ENCODE measurements around the gene SPAG9.
A peak's percentile ranks its signal among the peaks of the same experiment; 100 is the strongest.
"Not testable (repeated sequence)": the region's sequence is repeated elsewhere in the genome, so short reads cannot be mapped to it uniquely, and the experiment has no call there.

SPAG9 gene

GRCh38 chr17:51124640-51125503 is 4.2 kb upstream of the SPAG9 start:
- Mint-ChIP-seq H3K36me3 (ENCODE audit: low read depth) (no peaks in the 10 kb centered on the region), H3K4me1 (peaks cover 18% of the 10 kb centered on the region), H3K9me3 (no peaks in the 10 kb centered on the region), H3K4me3 (no peak overlapping the region), H3K27me3 (ENCODE audit: low read depth) (peaks cover 4% of the 10 kb centered on the region), H3K27ac (peak overlapping the region in 2 of 3 experiments; percentile 76 to 91)
- TF ChIP-seq, protein P1, sequence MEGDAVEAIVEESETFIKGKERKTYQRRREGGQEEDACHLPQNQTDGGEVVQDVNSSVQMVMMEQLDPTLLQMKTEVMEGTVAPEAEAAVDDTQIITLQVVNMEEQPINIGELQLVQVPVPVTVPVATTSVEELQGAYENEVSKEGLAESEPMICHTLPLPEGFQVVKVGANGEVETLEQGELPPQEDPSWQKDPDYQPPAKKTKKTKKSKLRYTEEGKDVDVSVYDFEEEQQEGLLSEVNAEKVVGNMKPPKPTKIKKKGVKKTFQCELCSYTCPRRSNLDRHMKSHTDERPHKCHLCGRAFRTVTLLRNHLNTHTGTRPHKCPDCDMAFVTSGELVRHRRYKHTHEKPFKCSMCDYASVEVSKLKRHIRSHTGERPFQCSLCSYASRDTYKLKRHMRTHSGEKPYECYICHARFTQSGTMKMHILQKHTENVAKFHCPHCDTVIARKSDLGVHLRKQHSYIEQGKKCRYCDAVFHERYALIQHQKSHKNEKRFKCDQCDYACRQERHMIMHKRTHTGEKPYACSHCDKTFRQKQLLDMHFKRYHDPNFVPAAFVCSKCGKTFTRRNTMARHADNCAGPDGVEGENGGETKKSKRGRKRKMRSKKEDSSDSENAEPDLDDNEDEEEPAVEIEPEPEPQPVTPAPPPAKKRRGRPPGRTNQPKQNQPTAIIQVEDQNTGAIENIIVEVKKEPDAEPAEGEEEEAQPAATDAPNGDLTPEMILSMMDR (IDR thresholded peaks at IDR 0.05; ENCODE audit: unreplicated experiment in 3 of 3), result no peak

DNA sequence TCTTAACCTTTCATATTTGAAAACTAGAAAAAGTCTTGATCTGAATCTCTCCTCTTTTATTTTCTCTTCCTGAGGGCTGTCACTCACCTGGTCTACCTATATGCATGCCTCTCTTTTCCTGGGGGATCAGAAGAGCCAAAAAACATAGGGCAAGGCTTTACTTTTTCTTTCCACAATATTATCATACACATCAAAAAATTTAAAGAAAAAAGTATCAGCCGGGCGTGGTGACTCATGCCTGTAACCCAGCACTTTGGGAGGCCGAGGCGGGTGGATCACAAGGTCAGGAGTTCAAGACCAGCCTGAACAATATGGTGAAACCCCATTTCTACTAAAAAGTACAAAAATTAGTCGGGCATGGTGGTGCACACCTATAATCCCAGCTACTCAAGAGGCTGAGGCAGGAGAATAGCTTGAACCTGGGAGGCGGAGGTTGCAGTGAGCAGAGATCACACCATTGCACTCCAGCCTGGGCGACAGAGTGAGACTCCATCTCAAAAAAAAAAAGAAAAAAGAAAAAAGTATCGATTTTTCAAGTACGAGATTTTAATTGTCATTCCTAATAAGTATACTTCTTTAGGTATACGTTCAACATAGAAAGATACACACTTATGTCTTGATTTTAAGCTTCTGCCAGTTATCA is 1.9 kb upstream of the SPAG9 start:
- Mint-ChIP-seq H3K4me3 (peak overlapping the region; percentile 89 to 95 (median 94)), H3K4me1 (peaks cover 37% of the 10 kb centered on the region), H3K27ac (peak overlapping the region; percentile 99 to 100 (median 100))
- H3K9me3 Mint-ChIP-seq; H3K36me3 Mint-ChIP-seq (ENCODE audit: low read depth); H3K27me3 Mint-ChIP-seq (ENCODE audit: low read depth): not testable (repeated sequence)

GRCh38 chr17:51121620-51122472 is 1.2 kb upstream of the SPAG9 start:
- peak overlapping the region; percentile 89 to 95 (median 94) for H3K4me3 Mint-ChIP-seq
- no peaks in the 10 kb centered on the region for H3K9me3 Mint-ChIP-seq
- peak overlapping the region; percentile 99 to 100 (median 100) for H3K27ac Mint-ChIP-seq
- no peaks in the 10 kb centered on the region for H3K36me3 Mint-ChIP-seq (ENCODE audit: low read depth)
- peaks cover 38% of the 10 kb centered on the region for H3K4me1 Mint-ChIP-seq
- TF ChIP-seq, protein P1 (IDR thresholded peaks at IDR 0.05; ENCODE audit: unreplicated experiment in 3 of 3), result no peak
- H3K27me3 Mint-ChIP-seq (ENCODE audit: low read depth), result no peaks in the 10 kb centered on the region

DNA sequence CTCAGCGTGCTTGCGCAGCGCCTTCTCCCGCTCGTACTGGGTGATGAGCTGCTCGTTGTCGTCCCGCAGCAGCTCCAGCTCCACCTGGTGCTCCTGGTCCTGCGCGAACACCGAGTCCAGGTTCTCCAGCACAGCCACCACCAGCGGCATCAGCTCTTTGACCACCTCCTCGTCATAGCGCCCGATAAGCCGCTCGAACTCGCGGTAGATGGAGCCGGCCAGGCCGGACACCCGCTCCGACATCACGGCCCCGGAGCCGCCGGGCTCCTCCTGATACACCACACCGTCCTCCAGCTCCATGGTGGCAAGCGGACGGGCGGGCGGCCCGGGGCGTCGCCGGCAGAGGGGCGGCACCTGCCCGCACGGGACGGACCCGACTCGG is 320 bp downstream of the SPAG9 start:
- Mint-ChIP-seq H3K4me3 (peak overlapping the region; percentile 90 to 98 (median 94)), H3K27ac (peak overlapping the region; percentile 85 to 99 (median 96)), H3K9me3 (no peaks in the 10 kb centered on the region), H3K36me3 (ENCODE audit: low read depth) (no peaks in the 10 kb centered on the region), H3K27me3 (ENCODE audit: low read depth) (no peaks in the 10 kb centered on the region), H3K4me1 (peaks cover 41% of the 10 kb centered on the region)
- TF ChIP-seq, protein P1 (IDR thresholded peaks at IDR 0.05; ENCODE audit: unreplicated experiment in 3 of 3), result no peak

DNA sequence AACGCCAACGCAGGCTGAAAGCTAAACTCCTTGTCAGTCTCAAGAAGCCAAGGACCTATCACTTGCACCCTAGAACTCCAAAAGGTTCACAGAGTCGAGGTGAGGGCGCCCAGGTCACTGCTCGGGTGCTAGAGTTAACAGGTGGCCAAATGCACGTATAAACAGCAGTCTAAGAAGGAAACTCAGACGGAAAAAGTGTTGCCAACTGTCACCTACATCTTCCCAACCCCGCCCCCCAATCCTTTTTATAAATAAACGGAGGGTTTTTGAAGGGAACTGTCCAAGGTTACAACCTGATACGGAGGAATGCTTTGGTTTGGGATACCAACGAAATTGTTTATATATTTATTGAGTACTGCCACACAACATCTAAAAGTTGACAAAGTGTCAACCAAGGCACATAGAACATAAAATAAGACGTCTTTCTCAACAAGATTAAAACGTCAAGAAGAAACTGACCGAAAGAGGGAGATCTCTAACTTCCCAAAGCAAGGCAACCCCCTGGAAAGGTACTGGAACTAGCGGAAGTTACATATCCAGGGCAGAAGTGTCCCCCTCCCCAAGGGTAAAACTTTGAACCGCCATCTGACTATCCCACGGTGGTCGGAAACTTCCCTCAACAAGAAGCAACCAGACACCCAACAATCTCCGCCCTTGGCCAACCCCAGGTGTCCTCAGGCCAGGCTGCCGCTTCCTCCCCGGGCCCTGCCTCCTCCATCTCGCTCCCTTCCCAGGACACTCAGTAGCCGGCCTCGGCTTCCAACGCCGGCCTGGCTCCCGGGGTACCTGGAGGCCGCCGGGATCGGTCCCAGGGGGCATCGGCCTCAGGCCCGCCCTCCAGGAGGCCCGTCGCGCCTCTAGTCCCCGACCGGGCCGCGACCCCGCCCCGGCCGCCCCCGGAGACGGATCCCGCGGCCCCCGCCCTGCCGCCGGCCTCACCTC is 982 bp downstream of the SPAG9 start:
- TF ChIP-seq, protein P1 (IDR thresholded peaks at IDR 0.05; ENCODE audit: unreplicated experiment in 3 of 3), result peak; percentile 27 to 40 (median 37)
- Mint-ChIP-seq H3K4me1 (peaks cover 41% of the 10 kb centered on the region), H3K9me3 (no peaks in the 10 kb centered on the region), H3K27me3 (ENCODE audit: low read depth) (no peaks in the 10 kb centered on the region), H3K4me3 (peak overlapping the region; percentile 90 to 98 (median 94)), H3K36me3 (ENCODE audit: low read depth) (no peaks in the 10 kb centered on the region), H3K27ac (peak overlapping the region; percentile 85 to 99 (median 96))

Measured in nephron (organoid).